H1 (cell line): Measurements from ENCODE around the gene NAA16. TPM values are rescaled to one million over a fixed set of nuclear protein-coding genes. Genes with fewer than 3 reads are reported as not detected.

Experiments
- CTCF ChIA-PET: fragments of 300-600 bp; sonication (Branson Sonifier 250); formaldehyde crosslinking; loops from one replicate; lab custom pipeline; 2021; ENCODE audit not compliant: partially characterized antibody; lab: Charles Lee
- POLR2A ChIA-PET: fragments of 300-600 bp; sonication (Branson Sonifier 250); formaldehyde crosslinking; loops from one replicate; lab custom pipeline; 2021; ENCODE audit warnings: inconsistent platforms; ENCODE audit not compliant: partially characterized antibody; lab: Charles Lee
- DNase-seq, 2 experiments: peaks; one replicate each; pipeline versions ENCODE4 v3.0.0 to v3.0.0-alpha.2; 2010 to 2022; ENCODE audit warnings: low spot score in 2 of 2, low read depth in 1 of 2, mixed read lengths in 1 of 2
- FAIRE-seq: peaks from 2 replicates; lab custom pipeline; 2011; peaks lifted over from hg19 to GRCh38; lab: Jason Lieb, UNC
- H2AFZ ChIP-seq: 2 replicates; pipeline ENCODE4 v1.8.1; 2012; ENCODE audit warnings: low read length, inconsistent platforms
- H2AK5ac ChIP-seq: 2 replicates; pipeline ENCODE4 v1.6.1; 2013; ENCODE audit warnings: low read depth, low read length
- H2BK120ac ChIP-seq: replicated peaks from 2 replicates; pipeline ENCODE3; 2013; ENCODE audit warnings: low read depth, low read length, inconsistent platforms
- H2BK12ac ChIP-seq: 2 replicates; pipeline ENCODE4 v1.6.1; 2013; ENCODE audit warnings: low read depth, low read length
- H2BK15ac ChIP-seq: 2 replicates; pipeline ENCODE4 v1.6.1; 2013; ENCODE audit warnings: low read length
- H2BK20ac ChIP-seq: 2 replicates; pipeline ENCODE4 v1.6.1; 2013; ENCODE audit warnings: low read length
- H2BK5ac ChIP-seq: 2 replicates; pipeline ENCODE4 v1.6.1; 2013; ENCODE audit warnings: low read depth, low read length
- H3K14ac ChIP-seq: 2 replicates; pipeline ENCODE4 v1.6.1; 2013; ENCODE audit warnings: inconsistent platforms; ENCODE audit not compliant: insufficient read length
- H3K18ac ChIP-seq: 2 replicates; pipeline ENCODE4 v1.6.1; 2013; ENCODE audit warnings: low read length; ENCODE audit errors: extremely low read depth
- H3K23ac ChIP-seq: 2 replicates; pipeline ENCODE4 v1.6.1; 2013; ENCODE audit warnings: inconsistent platforms; ENCODE audit not compliant: insufficient read length
- H3K23me2 ChIP-seq: 2 replicates; pipeline ENCODE4 v1.6.1; 2013; ENCODE audit warnings: low read depth, low read length
- H3K27ac ChIP-seq: 2 replicates; pipeline ENCODE4 v1.6.1; 2011; ENCODE audit warnings: low read depth, low read length, inconsistent platforms
- H3K27me3 ChIP-seq, 4 experiments: replicated peaks in 1 of 4; 1 replicate in 1 of 4; 2 replicates in 3 of 4; pipeline versions ENCODE4 v1.6.1 to v1.8.1; 2011 to 2013; ENCODE audit warnings: low read length in 3 of 4, mild to moderate bottlenecking in 3 of 4, inconsistent platforms in 2 of 4, mixed read lengths in 2 of 4, moderate library complexity in 1 of 4; ENCODE audit not compliant: control insufficient read depth in 3 of 4, insufficient read depth in 3 of 4; ENCODE audit errors: extremely low read depth in 1 of 4
- H3K36me3 ChIP-seq, 4 experiments: 2 replicates each; pipeline versions ENCODE4 v1.6.1 to v1.8.1; 2011 to 2013; ENCODE audit warnings: mild to moderate bottlenecking in 4 of 4, low read length in 3 of 4, moderate library complexity in 2 of 4, control low read depth in 1 of 4, inconsistent platforms in 1 of 4; ENCODE audit not compliant: insufficient read depth in 4 of 4, control insufficient read depth in 2 of 4
- H3K4ac ChIP-seq: replicated peaks from 2 replicates; pipeline ENCODE3; 2013; ENCODE audit warnings: low read length, low read depth, mixed read lengths, inconsistent platforms; ENCODE audit not compliant: insufficient read length
- H3K4me1 ChIP-seq, 4 experiments: replicated peaks in 1 of 4; 1 replicate in 1 of 4; 2 replicates in 3 of 4; pipeline versions ENCODE4 v1.6.1 to v1.8.1; 2011 to 2013; ENCODE audit warnings: low read length in 3 of 4, inconsistent platforms in 2 of 4, mixed read lengths in 1 of 4; ENCODE audit not compliant: insufficient read depth in 4 of 4, control insufficient read depth in 3 of 4
- H3K4me2 ChIP-seq, 2 experiments: 2 replicates each; pipeline versions ENCODE4 v1.6.1 to v1.8.1; 2011 to 2013; ENCODE audit warnings: low read depth in 2 of 2, low read length in 2 of 2, control low read depth in 1 of 2, inconsistent platforms in 1 of 2, mild to moderate bottlenecking in 1 of 2; ENCODE audit not compliant: insufficient read depth in 1 of 2
- H3K4me3 ChIP-seq, 4 experiments: fragments of 200-600, 300-600 bp in 1 of 4; sonication (generic), shearing (Covaris generic), sonication (Bioruptor Twin) in 1 of 4; 2 replicates each; pipeline versions ENCODE4 v1.5.1 to v1.8.1; 2011 to 2016; ENCODE audit warnings: low read length in 4 of 4, low read depth in 3 of 4, control low read depth in 2 of 4, inconsistent platforms in 2 of 4, mild to moderate bottlenecking in 2 of 4, mixed read lengths in 1 of 4, moderate library complexity in 1 of 4; ENCODE audit not compliant: insufficient read depth in 2 of 4; ENCODE audit errors: extremely low read depth in 1 of 4
- H3K56ac ChIP-seq: replicated peaks from 2 replicates; pipeline ENCODE3; 2013; ENCODE audit warnings: low read depth, mild to moderate bottlenecking, mixed read lengths, low read length, inconsistent platforms; ENCODE audit not compliant: insufficient read length
- H3K79me1 ChIP-seq: 2 replicates; pipeline ENCODE4 v1.6.1; 2013; ENCODE audit warnings: low read depth, low read length, control low read depth
- H3K79me2 ChIP-seq, 2 experiments: 2 replicates each; pipeline versions ENCODE4 v1.6.1 to v1.8.1; 2012 to 2013; ENCODE audit warnings: low read length in 2 of 2, mild to moderate bottlenecking in 2 of 2, inconsistent platforms in 1 of 2; ENCODE audit not compliant: insufficient read depth in 2 of 2, control insufficient read depth in 1 of 2
- H3K9ac ChIP-seq, 4 experiments: replicated peaks in 1 of 4; 1 replicate in 1 of 4; 2 replicates in 3 of 4; pipeline versions ENCODE4 v1.6.1 to v1.8.1; 2011 to 2013; ENCODE audit warnings: low read depth in 3 of 4, low read length in 3 of 4, control low read depth in 2 of 4, mild to moderate bottlenecking in 2 of 4, moderate library complexity in 2 of 4, inconsistent platforms in 1 of 4; ENCODE audit errors: extremely low read depth in 1 of 4
- H3K9me3 ChIP-seq, 2 experiments: 2 replicates each; pipeline versions ENCODE4 v1.6.1 to v1.8.1; 2012 to 2013; ENCODE audit warnings: mild to moderate bottlenecking in 2 of 2, moderate library complexity in 2 of 2, control low read depth in 1 of 2, inconsistent platforms in 1 of 2, low read depth in 1 of 2, low read length in 1 of 2, mixed read lengths in 1 of 2; ENCODE audit not compliant: insufficient read depth in 2 of 2
- H4K20me1 ChIP-seq, 2 experiments: replicated peaks in 1 of 2; 2 replicates each; pipeline versions ENCODE3 to v1.8.1; 2011 to 2013; ENCODE audit warnings: inconsistent platforms in 2 of 2, low read length in 2 of 2, mild to moderate bottlenecking in 1 of 2; ENCODE audit not compliant: insufficient read depth in 2 of 2, control insufficient read depth in 1 of 2
- H4K5ac ChIP-seq: 2 replicates; pipeline ENCODE4 v1.6.1; 2013; ENCODE audit warnings: low read length, low read depth, mixed read lengths, inconsistent platforms; ENCODE audit not compliant: insufficient read length
- H4K8ac ChIP-seq: 2 replicates; pipeline ENCODE4 v1.8.0; 2013; ENCODE audit warnings: mild to moderate bottlenecking, moderate library complexity, low read length, inconsistent platforms; ENCODE audit not compliant: insufficient read depth; ENCODE audit errors: extremely low read depth
- H4K91ac ChIP-seq: replicated peaks from 2 replicates; pipeline ENCODE3; 2013; ENCODE audit warnings: low read length, mixed read lengths, inconsistent platforms; ENCODE audit not compliant: insufficient read length
- BACH1 ChIP-seq: IDR thresholded peaks from 2 replicates; pipeline ENCODE4 v1.6.1; 2012; ENCODE audit warnings: low read length, improper control_type of control experiment
- BRCA1 ChIP-seq: IDR thresholded peaks from 2 replicates; pipeline ENCODE4 v1.6.1; 2012; ENCODE audit warnings: low read depth, low read length, improper control_type of control experiment
- CREB1 ChIP-seq: IDR thresholded peaks from 2 replicates; pipeline ENCODE4 v1.6.1; 2012; ENCODE audit warnings: inconsistent platforms
- CTBP2 ChIP-seq: IDR thresholded peaks from 2 replicates; pipeline ENCODE4 v1.7.0; 2011; ENCODE audit warnings: borderline replicate concordance, mild to moderate bottlenecking, moderate library complexity, mixed read lengths, low read length; ENCODE audit not compliant: insufficient read depth, insufficient read length
- JUND ChIP-seq: IDR thresholded peaks from 2 replicates; pipeline ENCODE4 v1.6.1; 2011; ENCODE audit warnings: mild to moderate bottlenecking, improper control_type of control experiment, low read length
- KDM1A ChIP-seq: fragments of 200-600, 300-600 bp; sonication (generic); IDR thresholded peaks from 2 replicates; pipeline ENCODE4 v1.7.1; 2016; ENCODE audit warnings: mild to moderate bottlenecking, low read length, borderline replicate concordance
- KDM5A ChIP-seq: fragments of 200-600 bp; IDR thresholded peaks from 2 replicates; pipeline ENCODE4 v1.7.1; 2012; ENCODE audit warnings: mild to moderate bottlenecking, low read length, inconsistent platforms, mixed read lengths
- NRF1 ChIP-seq: IDR thresholded peaks from 2 replicates; pipeline ENCODE4 v1.6.1; 2011; ENCODE audit warnings: mild to moderate bottlenecking, low read depth, low read length, improper control_type of control experiment
- WGBS, 2 experiments: shearing (Covaris generic) in 1 of 2; methylation state at CpG; one replicate each; pipeline versions ENCODE4 v1.1.6 to v1.1.7; 2013 to 2015; ENCODE audit warnings: low lambda C conversion rate in 2 of 2, mixed read lengths in 2 of 2, inconsistent platforms in 1 of 2, low coverage in 1 of 2, missing lambda C conversion rate in 1 of 2; ENCODE audit not compliant: insufficient replicate concordance in 2 of 2, insufficient coverage in 1 of 2, insufficient read length in 1 of 2; ENCODE audit errors: extremely low coverage in 1 of 2, missing lambda C conversion rate in 1 of 2; 5-methylcytosine and 5-hydroxymethylcytosine counted together
- polyA plus RNA-seq, 7 experiments: library from polyadenylated mRNA; depleted of rRNA in 3 of 7; stranded (reverse) in 5 of 7; unstranded in 2 of 7; fragments of >200 nt in 5 of 7; fragments of 200-250 nt in 2 of 7; gene quantifications; 1 replicate in 5 of 7; 2 replicates in 1 of 7; 4 replicates in 1 of 7; pipeline versions ENCODE4 v1.2.1 to v1.2.3, GENCODE V29; 2011 to 2013; ENCODE audit warnings: missing spikeins in 2 of 7, mixed read lengths in 2 of 7
- total RNA-seq: library from RNA; stranded (reverse); fragmentation: NEBNext Ultra II Directional; extraction: Animal tissue kit (Norgen Biotek cat#: 25700); gene quantifications from 2 replicates; pipeline ENCODE4 v1.2.1, GENCODE V29; 2021
- TF ChIP-seq, protein P1 (sequence below), 3 experiments: IDR thresholded peaks; 1 replicate in 2 of 3; 2 replicates in 1 of 3; pipeline versions ENCODE4 v1.5.1 to v1.6.1; 2011; ENCODE audit warnings: low read length in 3 of 3, mild to moderate bottlenecking in 3 of 3, inconsistent platforms in 2 of 3, low read depth in 1 of 3, moderate library complexity in 1 of 3; ENCODE audit not compliant: insufficient read depth in 1 of 3; ENCODE audit errors: control extremely low read depth in 1 of 3

The NAA16 gene
- total and polyA plus RNA-seq, 2 of the 8 experiments (the other 6 are each of a cell fraction or from before 2014, with no cell fraction given), result 11.4 to 40.0 TPM

DNA sequence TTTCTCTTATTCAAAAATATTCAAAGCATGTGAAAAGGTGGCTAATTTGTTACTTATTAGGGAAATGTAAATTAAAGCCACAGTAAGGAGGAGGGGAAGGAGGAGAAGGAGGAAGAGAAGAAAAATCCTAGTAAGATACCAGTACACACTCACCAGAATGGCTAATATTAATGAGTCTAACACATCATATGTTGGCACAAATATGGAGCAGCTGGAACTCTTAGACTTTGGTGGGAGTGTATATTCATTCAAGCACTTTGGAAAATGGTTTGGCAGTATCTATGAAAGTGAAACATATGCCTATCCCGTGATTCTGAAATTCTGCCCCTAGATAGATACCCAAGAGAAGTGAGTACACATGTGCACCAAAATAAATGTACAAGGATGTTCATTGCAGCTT lies 108.1 kb downstream of the NAA16 start:
- H2BK20ac ChIP-seq, result no peak overlapping the region
- H3K79me1 ChIP-seq, result no peaks in the 10 kb centered on the region
- no peak overlapping the region for H3K18ac ChIP-seq
- no peak overlapping the region for H2BK120ac ChIP-seq
- H3K23ac ChIP-seq, result no peak overlapping the region
- H3K4me2 ChIP-seq, result no peak overlapping the region
- H2BK5ac ChIP-seq, result no peak overlapping the region
- no peaks in the 10 kb centered on the region for H3K79me2 ChIP-seq
- H2BK12ac ChIP-seq, result no peak overlapping the region
- no peaks in the 10 kb centered on the region for H4K20me1 ChIP-seq
- no peak overlapping the region for H2BK15ac ChIP-seq
- TF ChIP-seq, protein P1, sequence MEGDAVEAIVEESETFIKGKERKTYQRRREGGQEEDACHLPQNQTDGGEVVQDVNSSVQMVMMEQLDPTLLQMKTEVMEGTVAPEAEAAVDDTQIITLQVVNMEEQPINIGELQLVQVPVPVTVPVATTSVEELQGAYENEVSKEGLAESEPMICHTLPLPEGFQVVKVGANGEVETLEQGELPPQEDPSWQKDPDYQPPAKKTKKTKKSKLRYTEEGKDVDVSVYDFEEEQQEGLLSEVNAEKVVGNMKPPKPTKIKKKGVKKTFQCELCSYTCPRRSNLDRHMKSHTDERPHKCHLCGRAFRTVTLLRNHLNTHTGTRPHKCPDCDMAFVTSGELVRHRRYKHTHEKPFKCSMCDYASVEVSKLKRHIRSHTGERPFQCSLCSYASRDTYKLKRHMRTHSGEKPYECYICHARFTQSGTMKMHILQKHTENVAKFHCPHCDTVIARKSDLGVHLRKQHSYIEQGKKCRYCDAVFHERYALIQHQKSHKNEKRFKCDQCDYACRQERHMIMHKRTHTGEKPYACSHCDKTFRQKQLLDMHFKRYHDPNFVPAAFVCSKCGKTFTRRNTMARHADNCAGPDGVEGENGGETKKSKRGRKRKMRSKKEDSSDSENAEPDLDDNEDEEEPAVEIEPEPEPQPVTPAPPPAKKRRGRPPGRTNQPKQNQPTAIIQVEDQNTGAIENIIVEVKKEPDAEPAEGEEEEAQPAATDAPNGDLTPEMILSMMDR (IDR thresholded peaks at IDR 0.05; ENCODE audit: control extremely low read depth in 1 of 3, insufficient read depth in 1 of 3, low read depth in 1 of 3, low read length in 3 of 3), result no peak
- TF ChIP-seq JUND (no peak), BACH1 (no peak), KDM5A (no peak), NRF1 (no peak), KDM1A (no peak), CTBP2 (no peak), CREB1 (no peak), BRCA1 (no peak)
- H3K27me3 ChIP-seq, result no peaks in the 10 kb centered on the region
- no peak overlapping the region for H3K56ac ChIP-seq
- no peak overlapping the region for H3K9ac ChIP-seq
- H4K8ac ChIP-seq, result no peak overlapping the region
- no peak overlapping the region for H2AFZ ChIP-seq
- no peaks in the 10 kb centered on the region for H3K23me2 ChIP-seq
- H3K36me3 ChIP-seq, result no peaks in the 10 kb centered on the region
- ChIA-PET CTCF (interaction anchor here (1.0 to 1.5 kb wide), 2 partner anchors 9 to 231 kb away, joined by 3 to 5 read pairs; no protein-coding TSS in a partner anchor), POLR2A (no interaction called here)
- FAIRE-seq (no peak), DNase-seq (no peak)
- no peak overlapping the region for H4K5ac ChIP-seq
- H2AK5ac ChIP-seq, result no peak overlapping the region
- H4K91ac ChIP-seq, result no peak overlapping the region
- H3K14ac ChIP-seq, result no peak overlapping the region
- no peak overlapping the region for H3K4me3 ChIP-seq
- no peak overlapping the region for H3K27ac ChIP-seq
- WGBS, 2 experiments, result 85% methylated on average over 1 of the region's 1 CpG; no CpG with 5 or more reads in 1 of the 2 experiments
- no peaks in the 10 kb centered on the region for H3K4me1 ChIP-seq
- H3K9me3 ChIP-seq, result no peaks in the 10 kb centered on the region
- H3K4ac ChIP-seq, result no peak overlapping the region
